AG04450 (cell line): ENCODE results near the gene C11orf21. TPM values are rescaled to one million over a fixed set of nuclear protein-coding genes. Genes with fewer than 3 reads are reported as not detected.

Experiments
- CTCF ChIA-PET: fragments of 300-600, 350-600 bp; formaldehyde crosslinking; extraction: SDS; loops from one replicate; lab custom pipeline; 2022; ENCODE audit warnings: antibody characterized with exemption, inconsistent platforms; lab: Charles Lee
- POLR2A ChIA-PET: fragments of 350-600 bp; formaldehyde crosslinking; extraction: SDS; loops from one replicate; lab custom pipeline; 2021; ENCODE audit warnings: antibody characterized with exemption, inconsistent platforms; lab: Yijun Ruan, JAX
- DNase-seq: peaks from one replicate; pipeline ENCODE4 v3.0.0-alpha.2; 2011; ENCODE audit warnings: low read depth, low spot score
- H3K27ac ChIP-seq: one replicate; pipeline ENCODE4 v1.5.1; 2012; ENCODE audit warnings: low read depth, low read length, control low read depth
- H3K27me3 ChIP-seq: one replicate; pipeline ENCODE4 v1.6.0; 2012; ENCODE audit warnings: low read length; ENCODE audit not compliant: control insufficient read depth, insufficient read depth
- H3K4me3 ChIP-seq: 2 replicates; pipeline ENCODE4 v1.5.1; 2011; ENCODE audit warnings: mild to moderate bottlenecking, low read depth, low read length, control low read depth
- H3K9me3 ChIP-seq: 2 replicates; pipeline ENCODE4 v1.5.1; 2012; ENCODE audit warnings: low read length; ENCODE audit not compliant: control insufficient read depth, insufficient read depth
- CTCF ChIP-seq: IDR thresholded peaks from 2 replicates; pipeline ENCODE4 v1.5.1; 2011; ENCODE audit warnings: low read depth, low read length, control low read depth, inconsistent platforms
- polyA plus RNA-seq: library from polyadenylated mRNA; depleted of rRNA; stranded (reverse); fragments of >200 nt; gene quantifications from 2 replicates; pipeline ENCODE4 v1.2.3, GENCODE V29; 2011

C11orf21 gene
- polyA plus RNA-seq, 1 experiment = not detected

- Histone ChIP-seq H3K27ac (no peak overlapping the region), H3K9me3 (no peaks in the 10 kb centered on the region; the same call in 1 of the 2 replicates), H3K27me3 (peaks cover 20% of the 10 kb centered on the region), H3K4me3 (no peak overlapping the region)
- ChIA-PET POLR2A (no interaction called here), CTCF (no interaction called here)
- no peak for DNase-seq
- no peak for TF ChIP-seq CTCF
Observed at GRCh38 chr11:2263071-2263565, 38.6 kb downstream of the C11orf21 start.

- Histone ChIP-seq H3K4me3 (no peak overlapping the region), H3K27ac (no peak overlapping the region), H3K27me3 (peaks cover 16% of the 10 kb centered on the region), H3K9me3 (no peaks in the 10 kb centered on the region; the same call in 1 of the 2 replicates)
- TF ChIP-seq CTCF = no peak
- ChIA-PET POLR2A (no interaction called here), CTCF (no interaction called here)
- no peak for DNase-seq
Observed at GRCh38 chr11:2262301-2263070, 39.2 kb downstream of the C11orf21 start.

GRCh38 chr11:2261436-2262230 is 40.1 kb downstream of the C11orf21 start:
- TF ChIP-seq CTCF = no peak
- Histone ChIP-seq H3K4me3 (no peak overlapping the region), H3K27ac (no peak overlapping the region), H3K27me3 (peaks cover 16% of the 10 kb centered on the region), H3K9me3 (no peaks in the 10 kb centered on the region)
- POLR2A ChIA-PET = no interaction called here
- no peak for DNase-seq
- CTCF ChIA-PET = no interaction called here

GRCh38 chr11:2260491-2261364 is 41.0 kb downstream of the C11orf21 start:
- Histone ChIP-seq H3K9me3 (no peaks in the 10 kb centered on the region), H3K27ac (no peak overlapping the region), H3K4me3 (no peak overlapping the region), H3K27me3 (peaks cover 18% of the 10 kb centered on the region)
- POLR2A ChIA-PET = no interaction called here
- CTCF ChIA-PET = no interaction called here
- no peak for DNase-seq
- no peak for TF ChIP-seq CTCF
